GM12878 (cell line): ENCODE measurements around the gene MAGI1. TPM values are rescaled to one million over a fixed set of nuclear protein-coding genes. Genes with fewer than 3 reads are reported as not detected.

ENCODE experiments used
- ATAC-seq: fragments of 200-7000 bp; cut with Tn5 transposase; 3 replicates; pipeline ENCODE4 v1.9.1; 2020; ENCODE audit warnings: mild to moderate bottlenecking, moderate library complexity
- BruUV-seq: library from RNA; stranded (reverse); fragments of 400-500 nt; replicated peaks from 2 replicates; lab custom pipeline; 2021; lab: Mats Ljungman, UMichigan
- CTCF ChIA-PET: fragments of 300-600 bp; sonication (Branson Sonifier 250); formaldehyde crosslinking; extraction: SDS; loops from one replicate; lab custom pipeline; 2021; ENCODE audit warnings: inconsistent platforms; lab: Yijun Ruan, JAX
- POLR2A ChIA-PET: fragments of 350-600 bp; formaldehyde crosslinking; extraction: SDS; loops from one replicate; lab custom pipeline; 2021; ENCODE audit warnings: inconsistent platforms; lab: Charles Lee
- RAD21 ChIA-PET: fragments of 300-600 bp; sonication (Branson Sonifier 250); formaldehyde crosslinking; loops from one replicate; lab custom pipeline; 2023; ENCODE audit warnings: antibody characterized with exemption; ENCODE audit not compliant: unreplicated experiment; lab: Charles Lee
- SMC1A ChIA-PET: fragments of 300-600 bp; sonication (Branson Sonifier 250); formaldehyde crosslinking; loops from one replicate; lab custom pipeline; 2023; ENCODE audit not compliant: unreplicated experiment, uncharacterized antibody; lab: Charles Lee
- DNase-seq: peaks from one replicate; pipeline ENCODE4 v3.0.0-alpha.2; 2011; ENCODE audit warnings: low read depth, low spot score
- FAIRE-seq: peaks from 3 replicates; lab custom pipeline; 2011; peaks lifted over from hg19 to GRCh38; lab: Jason Lieb, UNC
- H2AFZ ChIP-seq: 2 replicates; pipeline ENCODE4 v1.6.0; 2011; ENCODE audit warnings: low read depth, low read length, control low read depth; ENCODE audit not compliant: control insufficient read depth
- H3K27ac ChIP-seq: 2 replicates; pipeline ENCODE4 v1.5.1; 2011; ENCODE audit warnings: control low read depth; ENCODE audit not compliant: control insufficient read depth, insufficient read depth
- H3K27me3 ChIP-seq, 2 experiments: replicated peaks in 1 of 2; 2 replicates each; pipeline versions ENCODE4 v1.6.0 to v1.6.1; 2011; ENCODE audit warnings: low read length in 1 of 2; ENCODE audit not compliant: control insufficient read depth in 2 of 2, insufficient read depth in 2 of 2
- H3K36me3 ChIP-seq, 2 experiments: 2 replicates each; pipeline ENCODE4 v1.5.1; 2011; ENCODE audit warnings: low read length in 1 of 2; ENCODE audit not compliant: control insufficient read depth in 2 of 2, insufficient read depth in 2 of 2
- H3K4me1 ChIP-seq: 2 replicates; pipeline ENCODE4 v1.6.1; 2011; ENCODE audit warnings: mild to moderate bottlenecking, low read length, moderate library complexity, mixed read lengths; ENCODE audit not compliant: control insufficient read depth, insufficient read depth
- H3K4me2 ChIP-seq: 2 replicates; pipeline ENCODE4 v1.6.0; 2011; ENCODE audit warnings: control low read depth; ENCODE audit not compliant: control insufficient read depth, insufficient read depth
- H3K4me3 ChIP-seq: fragments of 200-600 bp; sonication (generic); 2 replicates; pipeline ENCODE4 v1.5.1; 2016
- H3K79me2 ChIP-seq: 2 replicates; pipeline ENCODE4 v1.6.0; 2011; ENCODE audit warnings: low read length; ENCODE audit not compliant: control insufficient read depth, insufficient read depth
- H3K9ac ChIP-seq: 2 replicates; pipeline ENCODE4 v1.8.0; 2011; ENCODE audit warnings: low read length, control low read depth, mixed read lengths; ENCODE audit not compliant: control insufficient read depth, insufficient read depth
- H3K9me3 ChIP-seq: replicated peaks from 3 replicates; pipeline ENCODE4 v1.5.1; 2011; ENCODE audit warnings: mild to moderate bottlenecking, low read length; ENCODE audit not compliant: control insufficient read depth, insufficient read depth
- H4K20me1 ChIP-seq: 2 replicates; pipeline ENCODE4 v1.6.0; 2011; ENCODE audit not compliant: control insufficient read depth, insufficient read depth
- CHD2 ChIP-seq: IDR thresholded peaks from 2 replicates; pipeline ENCODE4 v1.6.1; 2011; ENCODE audit warnings: low read depth, low read length, improper control_type of control experiment, borderline replicate concordance
- IKZF1 ChIP-seq: fragments of 450-650 bp; conservative IDR thresholded peaks from 2 replicates; pipeline ENCODE4 v1.6.1; 2017; ENCODE audit warnings: antibody characterized with exemption, mild to moderate bottlenecking
- IRF4 ChIP-seq: IDR thresholded peaks from 2 replicates; pipeline ENCODE4 v1.6.1; 2011; ENCODE audit warnings: low read depth, low read length
- MTA3 ChIP-seq: IDR thresholded peaks from 2 replicates; pipeline ENCODE4 v1.6.1; 2012; ENCODE audit warnings: low read length, inconsistent platforms, borderline replicate concordance
- NFIC ChIP-seq: IDR thresholded peaks from 2 replicates; pipeline ENCODE4 v1.6.1; 2012; ENCODE audit warnings: low read depth, mild to moderate bottlenecking, inconsistent platforms, low read length, moderate library complexity
- NRF1 ChIP-seq: conservative IDR thresholded peaks from 2 replicates; pipeline ENCODE4 v1.6.1; 2011; ENCODE audit warnings: mild to moderate bottlenecking, low read depth, low read length, improper control_type of control experiment
- POLR2A ChIP-seq: IDR thresholded peaks from 2 replicates; pipeline ENCODE4 v1.6.1; 2011; ENCODE audit warnings: low read depth, mild to moderate bottlenecking, low read length
- RAD51 ChIP-seq: fragments of 450-650 bp; IDR thresholded peaks from 2 replicates; pipeline ENCODE4 v1.6.1; 2016; ENCODE audit warnings: moderate library complexity, mild to moderate bottlenecking, inconsistent platforms
- RBBP5 ChIP-seq: fragments of 200-600 bp; sonication (generic); conservative IDR thresholded peaks from 2 replicates; pipeline ENCODE4 v1.6.1; 2016
- RELA ChIP-seq: fragments of 450-650 bp; IDR thresholded peaks from 2 replicates; pipeline ENCODE4 v1.8.0; 2014; ENCODE audit warnings: borderline replicate concordance; ENCODE audit not compliant: partially characterized antibody
- STAT3 ChIP-seq: IDR thresholded peaks from 2 replicates; pipeline ENCODE4 v1.6.1; 2011; ENCODE audit warnings: low read depth, low read length, improper control_type of control experiment
- TCF3 ChIP-seq: IDR thresholded peaks from 2 replicates; pipeline ENCODE4 v1.6.1; 2012; ENCODE audit warnings: low read depth, mild to moderate bottlenecking, low read length, borderline replicate concordance; ENCODE audit not compliant: insufficient read depth
- WRNIP1 ChIP-seq: IDR thresholded peaks from 2 replicates; pipeline ENCODE4 v1.6.1; 2011; ENCODE audit warnings: low read depth, low read length, improper control_type of control experiment, borderline replicate concordance
- WGBS: methylation state at CpG from one replicate; pipeline ENCODE4 v1.1.6; 2016; ENCODE audit warnings: low lambda C conversion rate; ENCODE audit not compliant: insufficient replicate concordance, insufficient coverage; ENCODE audit errors: missing lambda C conversion rate; 5-methylcytosine and 5-hydroxymethylcytosine counted together
- in situ Hi-C: fragments of 300-500 bp; cut with MboI; formaldehyde crosslinking; loops from 9 replicates; pipeline ENCODE4 v1.14.3; 2018; ENCODE audit warnings: mixed read lengths
- intact Hi-C: fragments of 100-400 bp; cut with micrococcal nuclease; formaldehyde crosslinking; loops from one replicate; pipeline ENCODE4 v1.14.2; 2022; ENCODE audit not compliant: unreplicated experiment
- polyA plus RNA-seq, 11 experiments: library from polyadenylated mRNA; depleted of rRNA in 4 of 11; unstranded in 6 of 11; stranded (reverse) in 5 of 11; fragments of >200 nt; fragmentation: Nextera tagmentation in 4 of 11; fragmentation: Illumina TruSeq in 1 of 11; extraction: Ambion mirVana in 4 of 11; extraction: Trizol in 1 of 11; gene quantifications; 1 replicate in 1 of 11; 2 replicates in 10 of 11; pipeline versions ENCODE4 v1.2.1 to v1.2.3, GENCODE V29; 2011 to 2016; ENCODE audit warnings: inconsistent platforms in 2 of 11, missing spikeins in 2 of 11, low read depth in 1 of 11
- total RNA-seq, 4 experiments: library from RNA; depleted of rRNA in 3 of 4; stranded (reverse); fragments of >200 nt in 3 of 4; fragmentation: Illumina TruSeq in 1 of 4; extraction: Trizol in 1 of 4; gene quantifications; 2 replicates each; pipeline versions ENCODE4 v1.2.1 to v1.2.3, GENCODE V29; 2013 to 2021
- TF ChIP-seq, protein P1 (sequence below): fragments of 450-650 bp; IDR thresholded peaks from 2 replicates; pipeline ENCODE4 v1.6.1; 2017; ENCODE audit warnings: borderline replicate concordance

Gene MAGI1
- total and polyA plus RNA-seq, 10 of the 15 experiments (the other 5 are each of a cell fraction or from before 2014, with no cell fraction given): 0.02 to 3.3 (median 0.29) TPM; not detected in 1

DNA sequence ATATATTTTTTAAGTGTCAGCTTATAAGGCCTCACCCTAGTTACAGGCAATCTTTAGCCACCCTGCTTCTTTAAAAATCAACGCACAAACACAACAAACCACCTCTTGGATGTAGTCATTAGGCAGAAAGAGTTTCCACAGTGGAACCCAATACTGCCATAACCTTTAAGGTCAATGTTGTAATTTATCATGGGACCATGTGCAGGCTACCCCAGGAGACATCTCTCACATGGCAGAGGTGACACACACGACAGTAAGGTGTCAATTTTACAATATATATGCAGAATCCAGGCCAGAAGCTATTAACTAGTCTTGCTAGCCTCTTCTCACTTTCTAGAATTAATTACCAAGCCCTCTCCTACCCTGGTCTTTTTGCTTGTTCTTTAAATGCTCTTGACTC is 336.5 kb downstream of the MAGI1 start:
- no peak overlapping the region for H3K27ac ChIP-seq
- no peak for TF ChIP-seq RBBP5
- no peak for TF ChIP-seq CHD2
- no peak for TF ChIP-seq MTA3
- TF ChIP-seq, protein P1, sequence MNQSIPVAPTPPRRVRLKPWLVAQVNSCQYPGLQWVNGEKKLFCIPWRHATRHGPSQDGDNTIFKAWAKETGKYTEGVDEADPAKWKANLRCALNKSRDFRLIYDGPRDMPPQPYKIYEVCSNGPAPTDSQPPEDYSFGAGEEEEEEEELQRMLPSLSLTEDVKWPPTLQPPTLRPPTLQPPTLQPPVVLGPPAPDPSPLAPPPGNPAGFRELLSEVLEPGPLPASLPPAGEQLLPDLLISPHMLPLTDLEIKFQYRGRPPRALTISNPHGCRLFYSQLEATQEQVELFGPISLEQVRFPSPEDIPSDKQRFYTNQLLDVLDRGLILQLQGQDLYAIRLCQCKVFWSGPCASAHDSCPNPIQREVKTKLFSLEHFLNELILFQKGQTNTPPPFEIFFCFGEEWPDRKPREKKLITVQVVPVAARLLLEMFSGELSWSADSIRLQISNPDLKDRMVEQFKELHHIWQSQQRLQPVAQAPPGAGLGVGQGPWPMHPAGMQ: no peak
- no peak overlapping the region for H3K9ac ChIP-seq
- no peak overlapping the region for H3K4me2 ChIP-seq
- H3K9me3 ChIP-seq: no peaks in the 10 kb centered on the region
- intact Hi-C loops (no loop called here), in situ Hi-C loops (no loop called here)
- ChIA-PET SMC1A (no interaction called here), POLR2A (no interaction called here), CTCF (no interaction called here), RAD21 (no interaction called here)
- H2AFZ ChIP-seq: no peak overlapping the region
- no peaks in the 10 kb centered on the region for H4K20me1 ChIP-seq
- no peaks in the 10 kb centered on the region for H3K79me2 ChIP-seq
- no peak overlapping the region for H3K4me3 ChIP-seq
- ATAC-seq (no peak), FAIRE-seq (no peak), DNase-seq (no peak)
- WGBS: 23% methylated on average over 2 of the region's 2 CpGs
- no TSS peak for BruUV-seq
- H3K27me3 ChIP-seq: no peaks in the 10 kb centered on the region
- H3K4me1 ChIP-seq: no peaks in the 10 kb centered on the region
- H3K36me3 ChIP-seq: no peaks in the 10 kb centered on the region

DNA sequence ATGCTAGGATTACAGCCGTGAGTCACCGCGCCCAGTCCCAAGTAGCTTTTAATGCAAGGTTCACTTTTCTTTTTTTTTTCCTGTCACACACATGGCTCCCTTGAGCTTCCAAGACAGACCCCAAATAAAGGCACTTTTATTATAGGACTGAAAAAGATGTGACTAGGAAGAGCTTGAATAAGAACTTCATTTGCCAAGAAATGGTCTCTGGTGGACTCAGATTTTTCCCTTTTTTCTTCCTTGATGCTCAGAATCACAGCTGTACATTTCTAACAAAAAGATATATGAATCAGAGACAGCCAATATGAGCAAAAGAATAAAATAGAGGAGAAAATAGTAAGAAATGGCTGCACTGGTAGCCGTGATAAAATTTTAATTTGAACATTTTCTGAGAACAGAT is 337.2 kb downstream of the MAGI1 start:
- H3K4me2 ChIP-seq: no peak overlapping the region
- DNase-seq (no peak), FAIRE-seq (no peak), ATAC-seq (no peak)
- no peaks in the 10 kb centered on the region for H3K36me3 ChIP-seq
- intact Hi-C loops (no loop called here), in situ Hi-C loops (no loop called here)
- no peaks in the 10 kb centered on the region for H4K20me1 ChIP-seq
- no peak overlapping the region for H2AFZ ChIP-seq
- BruUV-seq: no TSS peak
- H3K4me3 ChIP-seq: no peak overlapping the region
- SMC1A ChIA-PET: interaction anchor here (0.6 to 1.3 kb wide), 2 partner anchors 11 to 1168 kb away, joined by 3 to 4 read pairs; no protein-coding TSS in a partner anchor
- 90% methylated on average over 4 of the region's 4 CpGs for WGBS
- no peaks in the 10 kb centered on the region for H3K9me3 ChIP-seq
- RAD21 ChIA-PET: no interaction called here
- CTCF ChIA-PET: interaction anchor here (1.7 kb wide), 1 partner anchor 28 kb away, joined by 4 read pairs; no protein-coding TSS in a partner anchor
- POLR2A ChIA-PET: no interaction called here
- no peak overlapping the region for H3K9ac ChIP-seq
- no peaks in the 10 kb centered on the region for H3K27me3 ChIP-seq
- TF ChIP-seq RAD51 (no peak), NFIC (no peak), TCF3 (no peak), IKZF1 (no peak), STAT3 (no peak), WRNIP1 (no peak), POLR2A (no peak), RBBP5 (no peak), NRF1 (no peak), RELA (no peak), IRF4 (no peak)
- no peak overlapping the region for H3K27ac ChIP-seq
- H3K4me1 ChIP-seq: no peaks in the 10 kb centered on the region
- no peaks in the 10 kb centered on the region for H3K79me2 ChIP-seq
